Fibroblast of mammary gland (primary cell): Measurements from ENCODE around the gene LNX2.

Source experiments
- DNase-seq: peaks from one replicate; pipeline ENCODE4 v3.0.0-alpha.2; 2010; ENCODE audit warnings: low read depth
- H3K4me3 ChIP-seq: 2 replicates; pipeline ENCODE4 v1.5.1; 2011; ENCODE audit warnings: low read depth, mild to moderate bottlenecking, low read length, moderate library complexity; ENCODE audit not compliant: control insufficient read depth
- CTCF ChIP-seq: conservative IDR thresholded peaks from 2 replicates; pipeline ENCODE4 v1.5.1; 2011; ENCODE audit warnings: low read depth, low read length, inconsistent platforms; ENCODE audit not compliant: control insufficient read depth, insufficient read depth

The LNX2 gene

GRCh38 chr13:27650312-27650711 lies 30.0 kb upstream of the LNX2 start:
- TF ChIP-seq CTCF: no peak

GRCh38 chr13:27644302-27644701 lies 24.0 kb upstream of the LNX2 start:
- DNase-seq: peak; percentile 94
- TF ChIP-seq CTCF: no peak
- no peak overlapping the region for H3K4me3 ChIP-seq

More at GRCh38 chr13:27650312-27650711, 30.0 kb upstream of the LNX2 start:
- DNase-seq: no peak
- H3K4me3 ChIP-seq: no peak overlapping the region

GRCh38 chr13:27643334-27644132 lies 23.2 kb upstream of the LNX2 start:
- TF ChIP-seq CTCF: no peak
- H3K4me3 ChIP-seq: no peak overlapping the region
- peak; percentile 36 for DNase-seq

- no peak for TF ChIP-seq CTCF
- no peak for DNase-seq
Observed at GRCh38 chr13:27641711-27642502, 21.6 kb upstream of the LNX2 start.

GRCh38 chr13:27639186-27639585 lies 18.9 kb upstream of the LNX2 start:
- no peak for DNase-seq
- H3K4me3 ChIP-seq: no peak overlapping the region
- TF ChIP-seq CTCF: no peak

More at GRCh38 chr13:27641711-27642502, 21.6 kb upstream of the LNX2 start:
- H3K4me3 ChIP-seq: no peak overlapping the region

- no peak overlapping the region for H3K4me3 ChIP-seq
- DNase-seq: peak; percentile 36
- TF ChIP-seq CTCF: no peak
Observed at GRCh38 chr13:27638521-27638920, 18.2 kb upstream of the LNX2 start.
